SH-SY5Y (cell line): ENCODE data around the gene ATG10.

Experiments
- GATA2 ChIP-seq: IDR thresholded peaks from 2 replicates; pipeline ENCODE4 v1.6.1; 2011; ENCODE audit warnings: mild to moderate bottlenecking, low read depth, low read length
- GATA3 ChIP-seq: IDR thresholded peaks from 2 replicates; pipeline ENCODE4 v1.6.1; 2011; ENCODE audit warnings: low read depth, mild to moderate bottlenecking, low read length, moderate library complexity

DNA sequence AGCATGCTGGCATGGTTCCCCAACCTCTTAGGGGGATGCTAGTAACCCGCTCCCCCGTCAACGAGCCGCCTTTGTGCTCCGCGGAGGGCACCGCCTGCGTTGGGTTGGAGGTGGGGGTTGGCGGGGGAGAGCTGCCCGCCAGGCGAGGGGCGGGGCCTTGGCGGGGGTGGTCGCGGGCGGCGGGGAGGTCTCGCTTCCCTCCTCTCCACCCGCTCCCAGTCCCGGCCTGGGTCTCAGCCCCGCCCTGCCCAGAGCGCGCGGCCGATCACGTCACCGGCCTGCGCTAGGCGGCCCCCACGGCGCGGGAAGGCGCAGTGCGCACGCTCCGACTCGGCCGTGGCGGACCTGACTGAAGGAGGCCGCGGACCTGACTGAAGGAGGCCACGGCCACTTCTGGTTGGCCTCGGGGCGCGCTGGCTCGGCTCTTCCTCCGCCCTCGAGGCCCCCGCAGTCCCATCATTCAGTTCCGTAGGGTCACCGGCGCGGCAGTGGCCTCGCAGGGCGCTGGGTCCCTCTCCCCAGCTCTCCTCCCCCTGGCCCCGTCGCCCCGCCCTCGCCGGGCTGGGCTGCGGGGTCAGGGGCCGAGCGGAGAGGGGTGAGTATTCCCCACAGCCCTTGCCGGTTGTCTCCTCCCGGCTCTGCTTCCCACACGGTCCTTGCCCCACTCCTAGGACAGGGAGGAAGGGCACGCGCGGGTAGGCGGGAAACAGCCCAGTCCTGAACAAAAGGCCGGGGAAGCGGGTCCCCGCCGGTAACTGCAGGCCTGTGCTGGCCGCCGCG lies at the start of gene ATG10:
- TF ChIP-seq GATA2 (no peak), GATA3 (no peak)
